Measurements from ENCODE around the gene DIPK1A. TPM values are rescaled to one million over a fixed set of nuclear protein-coding genes. Genes with fewer than 3 reads are reported as not detected.
"Not testable (repeated sequence)": the region's sequence is repeated elsewhere in the genome, so short reads cannot be mapped to it uniquely, and the experiment has no call there.

DIPK1A gene
- total RNA-seq, 1 donor from 2014 or later = 7.2 TPM

- no peak overlapping the region for H3K4me3 Mint-ChIP-seq (ENCODE audit: unreplicated experiment)
- H3K4me1 Mint-ChIP-seq (ENCODE audit: low read depth, unreplicated experiment) = no peaks in the 10 kb centered on the region
- no peak overlapping the region for H3K27ac Mint-ChIP-seq (ENCODE audit: unreplicated experiment)
- no peak for TF ChIP-seq CTCF (IDR thresholded peaks at IDR 0.05; ENCODE audit: partially characterized antibody, unreplicated experiment)
- H3K9me3 Mint-ChIP-seq (ENCODE audit: unreplicated experiment) = peaks cover 2% of the 10 kb centered on the region
- peaks cover 10% of the 10 kb centered on the region for H3K36me3 Mint-ChIP-seq (ENCODE audit: unreplicated experiment)
- no peaks in the 10 kb centered on the region for H3K27me3 Mint-ChIP-seq (ENCODE audit: unreplicated experiment)
- DNase-seq = no peak
Observed at GRCh38 chr1:92985101-92985500, 23.8 kb upstream of the DIPK1A start.

- Mint-ChIP-seq H3K36me3 (ENCODE audit: unreplicated experiment) (peaks cover 10% of the 10 kb centered on the region), H3K4me1 (ENCODE audit: low read depth, unreplicated experiment) (no peaks in the 10 kb centered on the region), H3K27me3 (ENCODE audit: unreplicated experiment) (no peaks in the 10 kb centered on the region), H3K27ac (ENCODE audit: unreplicated experiment) (no peak overlapping the region), H3K9me3 (ENCODE audit: unreplicated experiment) (peaks cover 2% of the 10 kb centered on the region), H3K4me3 (ENCODE audit: unreplicated experiment) (no peak overlapping the region)
- no peak for DNase-seq
- no peak for TF ChIP-seq CTCF (IDR thresholded peaks at IDR 0.05; ENCODE audit: partially characterized antibody, unreplicated experiment)
Observed at GRCh38 chr1:92980732-92981647, 19.7 kb upstream of the DIPK1A start.

- peaks cover under 1% of the 10 kb centered on the region for H3K36me3 Mint-ChIP-seq (ENCODE audit: unreplicated experiment)
- no peaks in the 10 kb centered on the region for H3K4me1 Mint-ChIP-seq (ENCODE audit: low read depth, unreplicated experiment)
- peaks cover 5% of the 10 kb centered on the region for H3K27me3 Mint-ChIP-seq (ENCODE audit: unreplicated experiment)
- no peaks in the 10 kb centered on the region for H3K9me3 Mint-ChIP-seq (ENCODE audit: unreplicated experiment)
- DNase-seq = no peak
- no peak for TF ChIP-seq CTCF (IDR thresholded peaks at IDR 0.05; ENCODE audit: partially characterized antibody, unreplicated experiment)
- H3K4me3 Mint-ChIP-seq (ENCODE audit: unreplicated experiment) = no peak overlapping the region
- H3K27ac Mint-ChIP-seq (ENCODE audit: unreplicated experiment) = no peak overlapping the region
Observed at GRCh38 chr1:92975551-92976232, 14.4 kb upstream of the DIPK1A start.

GRCh38 chr1:92974112-92974511, 12.8 kb upstream of the DIPK1A start:
- H3K27me3 Mint-ChIP-seq (ENCODE audit: unreplicated experiment); H3K9me3 Mint-ChIP-seq (ENCODE audit: unreplicated experiment); DNase-seq; H3K36me3 Mint-ChIP-seq (ENCODE audit: unreplicated experiment); H3K4me3 Mint-ChIP-seq (ENCODE audit: unreplicated experiment); H3K4me1 Mint-ChIP-seq (ENCODE audit: low read depth, unreplicated experiment); H3K27ac Mint-ChIP-seq (ENCODE audit: unreplicated experiment): not testable (repeated sequence)

- no peak overlapping the region for H3K4me3 Mint-ChIP-seq (ENCODE audit: unreplicated experiment)
- H3K4me1 Mint-ChIP-seq (ENCODE audit: low read depth, unreplicated experiment) = no peaks in the 10 kb centered on the region
- peaks cover 5% of the 10 kb centered on the region for H3K27me3 Mint-ChIP-seq (ENCODE audit: unreplicated experiment)
- TF ChIP-seq CTCF (IDR thresholded peaks at IDR 0.05; ENCODE audit: partially characterized antibody, unreplicated experiment) = no peak
- H3K9me3 Mint-ChIP-seq (ENCODE audit: unreplicated experiment) = no peaks in the 10 kb centered on the region
- no peak overlapping the region for H3K27ac Mint-ChIP-seq (ENCODE audit: unreplicated experiment)
- no peak for DNase-seq
- H3K36me3 Mint-ChIP-seq (ENCODE audit: unreplicated experiment) = no peaks in the 10 kb centered on the region
Observed at GRCh38 chr1:92973203-92973897, 12.1 kb upstream of the DIPK1A start.
